Right atrium auricular region (tissue), 2 donors: ENCODE results near the gene FCRLA. TPM values are rescaled to one million over a fixed set of nuclear protein-coding genes. Genes with fewer than 3 reads are reported as not detected.

Experiments used
- DNase-seq: peaks from one replicate; pipeline ENCODE4 v3.0.0-alpha.2; 2019; ENCODE audit warnings: low spot score
- H3K27ac ChIP-seq, 2 donors: fragments of 200-600 bp; sonication (generic); 1 replicate in 1 of 2; 2 replicates in 1 of 2; pipeline ENCODE4 v1.5.1; 2016 to 2019
- H3K27me3 ChIP-seq, 2 donors: fragments of 200-600 bp; sonication (generic); one replicate each; pipeline versions ENCODE4 v1.5.1 to v1.6.0; 2017 to 2019
- H3K36me3 ChIP-seq: fragments of 200-600 bp; sonication (generic); one replicate; pipeline ENCODE4 v1.5.1; 2016
- H3K4me1 ChIP-seq, 2 donors: fragments of 200-600 bp; sonication (generic); one replicate each; pipeline versions ENCODE4 v1.5.1 to v1.6.0; 2017 to 2019
- H3K4me3 ChIP-seq, 2 donors: fragments of 200-600 bp; sonication (generic); 1 replicate in 1 of 2; 2 replicates in 1 of 2; pipeline ENCODE4 v1.5.1; 2017 to 2019; ENCODE audit warnings: mild to moderate bottlenecking in 1 of 2, moderate library complexity in 1 of 2
- H3K9me3 ChIP-seq, 2 donors: fragments of 200-600 bp; sonication (generic); one replicate each; pipeline ENCODE4 v1.5.1; 2019
- CTCF ChIP-seq, 2 donors: fragments of 200-600 bp; sonication (generic); IDR thresholded peaks; one replicate each; pipeline ENCODE4 v1.5.1; 2019; ENCODE audit warnings: antibody characterized with exemption in 2 of 2
- total RNA-seq, 2 donors: library from RNA; depleted of rRNA; stranded (reverse); fragments of >200 nt; gene quantifications; one replicate each; pipeline ENCODE4 v1.1.0, GENCODE V29; 2016

Gene FCRLA
- total RNA-seq, 2 donors from 2014 or later = 0.20 TPM; not detected in 1

GRCh38 chr1:161763522-161764098, 56.6 kb downstream of the FCRLA start:
- Histone ChIP-seq H3K27ac (no peak overlapping the region), H3K27me3 (no peaks in the 10 kb centered on the region), H3K9me3 (no peaks in the 10 kb centered on the region), H3K36me3 (peaks cover 5% of the 10 kb centered on the region), H3K4me1 (peaks cover 0 to 21% of the 10 kb centered on the region in 2 donors), H3K4me3 (no peak overlapping the region)
- DNase-seq = no peak
- peak in 1 of 2 donors; percentile 48 for TF ChIP-seq CTCF (IDR thresholded peaks at IDR 0.05)

Other genes with a start within 250 kb of the FCRLA start
- 10 to 100 TPM in 1 of 2 donors, 1 to 10 TPM in 1; 9.5 to 45.7 TPM for gene FCGR2A, start 201.8 kb upstream of the FCRLA start, total RNA-seq
- gene HSPA6, start 182.7 kb upstream of the FCRLA start, total RNA-seq = 1 to 10 TPM in 1 of 2 donors, under 1 TPM in 1; 0.48 to 1.3 TPM
- 10 to 100 TPM in 1 of 2 donors, 1 to 10 TPM in 1; 2.9 to 39.1 TPM for gene FCGR3A, start 157.4 kb upstream of the FCRLA start, total RNA-seq
- gene FCGR3B, start 76.1 kb upstream of the FCRLA start, total RNA-seq = 1 to 10 TPM; 2.6 to 4.3 TPM
- 1 to 10 TPM; 4.5 to 8.1 TPM for gene FCGR2B, start 44.1 kb upstream of the FCRLA start, total RNA-seq
- gene FCRLB, start 14.3 kb downstream of the FCRLA start, total RNA-seq = under 1 TPM; 0.20 to 0.63 TPM
- 10 to 100 TPM; 10.4 to 11.0 TPM for gene DUSP12, start 42.6 kb downstream of the FCRLA start, total RNA-seq
- 10 to 100 TPM; 17.9 to 19.9 TPM for gene ATF6, start 59.1 kb downstream of the FCRLA start, total RNA-seq